ENCODE measurements around the gene PPP6R2.

The PPP6R2 gene, protein sequence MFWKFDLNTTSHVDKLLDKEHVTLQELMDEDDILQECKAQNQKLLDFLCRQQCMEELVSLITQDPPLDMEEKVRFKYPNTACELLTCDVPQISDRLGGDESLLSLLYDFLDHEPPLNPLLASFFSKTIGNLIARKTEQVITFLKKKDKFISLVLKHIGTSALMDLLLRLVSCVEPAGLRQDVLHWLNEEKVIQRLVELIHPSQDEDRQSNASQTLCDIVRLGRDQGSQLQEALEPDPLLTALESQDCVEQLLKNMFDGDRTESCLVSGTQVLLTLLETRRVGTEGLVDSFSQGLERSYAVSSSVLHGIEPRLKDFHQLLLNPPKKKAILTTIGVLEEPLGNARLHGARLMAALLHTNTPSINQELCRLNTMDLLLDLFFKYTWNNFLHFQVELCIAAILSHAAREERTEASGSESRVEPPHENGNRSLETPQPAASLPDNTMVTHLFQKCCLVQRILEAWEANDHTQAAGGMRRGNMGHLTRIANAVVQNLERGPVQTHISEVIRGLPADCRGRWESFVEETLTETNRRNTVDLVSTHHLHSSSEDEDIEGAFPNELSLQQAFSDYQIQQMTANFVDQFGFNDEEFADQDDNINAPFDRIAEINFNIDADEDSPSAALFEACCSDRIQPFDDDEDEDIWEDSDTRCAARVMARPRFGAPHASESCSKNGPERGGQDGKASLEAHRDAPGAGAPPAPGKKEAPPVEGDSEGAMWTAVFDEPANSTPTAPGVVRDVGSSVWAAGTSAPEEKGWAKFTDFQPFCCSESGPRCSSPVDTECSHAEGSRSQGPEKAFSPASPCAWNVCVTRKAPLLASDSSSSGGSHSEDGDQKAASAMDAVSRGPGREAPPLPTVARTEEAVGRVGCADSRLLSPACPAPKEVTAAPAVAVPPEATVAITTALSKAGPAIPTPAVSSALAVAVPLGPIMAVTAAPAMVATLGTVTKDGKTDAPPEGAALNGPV

DNA sequence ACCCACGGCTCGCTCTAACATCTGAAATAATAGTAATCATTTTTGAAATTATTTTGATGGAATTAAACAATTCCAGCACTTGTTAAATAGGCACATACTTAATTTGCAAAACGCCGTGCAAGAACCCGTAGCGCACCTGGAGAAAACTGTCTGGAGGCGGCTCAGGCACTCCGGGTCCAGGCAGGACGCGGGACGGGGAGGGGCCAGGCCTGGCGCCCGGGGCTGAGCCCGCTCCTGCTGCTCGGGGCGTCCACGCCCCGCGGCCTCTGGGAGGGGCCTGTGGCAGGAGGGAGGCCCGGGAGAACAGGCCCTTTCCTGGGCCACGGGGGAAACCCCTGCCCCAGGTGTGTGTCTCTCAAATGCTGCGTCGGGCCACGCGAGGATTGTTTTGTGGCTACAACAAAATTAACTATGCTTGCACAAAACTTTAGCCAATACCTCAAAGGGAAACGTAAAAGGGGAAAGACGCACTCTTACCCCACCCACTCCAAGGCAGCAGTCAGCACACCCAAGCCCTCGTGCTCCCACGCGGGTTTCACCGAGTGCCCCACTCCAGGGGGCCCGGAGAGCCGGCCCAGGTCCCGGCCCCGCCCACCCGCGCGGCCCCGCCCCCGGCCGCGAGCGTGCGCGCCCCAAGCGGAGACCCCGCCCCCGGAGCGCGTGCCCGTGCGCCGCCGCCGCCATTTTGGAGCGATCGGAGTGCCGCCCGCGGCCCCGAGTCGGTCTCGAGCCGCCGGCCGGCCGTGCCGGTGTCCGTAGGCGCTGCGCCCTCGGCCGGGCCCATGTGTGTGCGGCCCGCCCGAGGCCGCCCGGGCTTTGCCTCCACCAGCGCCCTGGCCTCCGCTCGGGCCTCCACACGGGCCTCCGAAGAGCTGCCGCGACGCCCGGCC lies at the start of gene PPP6R2:
Gene PPP6R2 (plus strand): TSS at position 677 of the 890 bp plus-strand sequence. CDS start 50,582 bp downstream, outside the sequence.
- DNase-seq (ENCODE audit: low read depth in 2 of 2): peak; percentile 84 to 87

DNA sequence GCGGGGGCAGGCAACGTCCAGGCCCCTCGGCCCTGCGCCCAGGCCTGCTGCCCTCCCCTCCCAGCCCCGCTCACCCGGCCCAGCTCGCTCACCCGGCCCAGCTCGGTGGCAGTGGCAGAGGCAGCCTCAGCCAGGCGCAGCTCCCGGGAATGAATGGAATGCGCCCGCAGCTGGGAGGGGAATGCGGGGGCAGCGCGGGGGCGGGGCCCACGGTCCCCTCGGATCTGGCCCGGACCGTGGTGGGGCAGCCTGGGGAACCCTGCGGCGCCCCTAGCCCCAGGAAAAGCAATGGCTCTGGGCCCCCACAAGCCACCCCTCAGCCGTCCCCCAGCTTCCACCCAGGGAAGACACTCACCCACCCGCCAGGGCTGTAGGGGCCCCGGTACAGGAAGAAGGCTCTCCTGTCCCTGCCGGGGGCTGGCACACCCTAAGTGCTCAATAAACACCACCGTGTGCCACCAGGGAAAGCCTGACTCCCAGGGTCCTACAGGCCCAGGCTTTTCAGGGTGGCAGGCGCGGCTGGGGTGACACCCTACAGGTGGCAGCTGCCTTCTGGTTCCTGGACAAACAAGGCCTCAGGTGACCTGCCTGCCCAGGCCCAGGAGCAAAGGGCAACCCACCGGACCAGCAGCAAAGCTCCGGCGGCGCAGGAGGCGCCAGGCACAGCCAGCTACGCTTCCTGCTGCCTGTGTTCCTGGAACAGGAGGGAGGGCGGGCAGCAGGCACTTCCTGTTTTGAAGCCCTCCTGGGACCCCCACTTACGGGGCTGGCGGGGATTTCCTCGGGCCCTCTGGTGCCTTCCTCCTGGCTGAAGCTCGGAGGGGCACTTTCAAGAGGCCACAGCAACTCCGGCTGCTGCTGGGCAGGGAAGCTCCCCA lies 49.4 kb upstream of the PPP6R2 start:
- no peak for DNase-seq (ENCODE audit: low read depth in 2 of 2)

DNA sequence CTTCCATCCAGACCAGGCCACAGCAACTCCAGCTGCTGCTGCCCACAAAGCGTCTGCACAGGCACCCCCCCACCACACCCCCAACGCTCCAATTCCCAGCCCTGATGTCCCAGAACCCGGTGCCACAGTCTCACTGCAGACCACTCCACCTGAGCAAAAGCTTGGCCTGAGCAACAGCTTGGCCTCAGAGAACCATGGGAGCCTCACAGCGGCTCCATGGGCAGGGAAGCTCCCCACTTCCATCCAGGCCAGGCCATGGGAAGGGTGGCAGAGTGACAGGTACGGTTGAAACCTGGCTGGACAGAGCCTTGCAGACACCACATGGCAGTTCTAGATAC lies 48.8 kb upstream of the PPP6R2 start:
- DNase-seq (ENCODE audit: low read depth in 2 of 2): no peak

DNA sequence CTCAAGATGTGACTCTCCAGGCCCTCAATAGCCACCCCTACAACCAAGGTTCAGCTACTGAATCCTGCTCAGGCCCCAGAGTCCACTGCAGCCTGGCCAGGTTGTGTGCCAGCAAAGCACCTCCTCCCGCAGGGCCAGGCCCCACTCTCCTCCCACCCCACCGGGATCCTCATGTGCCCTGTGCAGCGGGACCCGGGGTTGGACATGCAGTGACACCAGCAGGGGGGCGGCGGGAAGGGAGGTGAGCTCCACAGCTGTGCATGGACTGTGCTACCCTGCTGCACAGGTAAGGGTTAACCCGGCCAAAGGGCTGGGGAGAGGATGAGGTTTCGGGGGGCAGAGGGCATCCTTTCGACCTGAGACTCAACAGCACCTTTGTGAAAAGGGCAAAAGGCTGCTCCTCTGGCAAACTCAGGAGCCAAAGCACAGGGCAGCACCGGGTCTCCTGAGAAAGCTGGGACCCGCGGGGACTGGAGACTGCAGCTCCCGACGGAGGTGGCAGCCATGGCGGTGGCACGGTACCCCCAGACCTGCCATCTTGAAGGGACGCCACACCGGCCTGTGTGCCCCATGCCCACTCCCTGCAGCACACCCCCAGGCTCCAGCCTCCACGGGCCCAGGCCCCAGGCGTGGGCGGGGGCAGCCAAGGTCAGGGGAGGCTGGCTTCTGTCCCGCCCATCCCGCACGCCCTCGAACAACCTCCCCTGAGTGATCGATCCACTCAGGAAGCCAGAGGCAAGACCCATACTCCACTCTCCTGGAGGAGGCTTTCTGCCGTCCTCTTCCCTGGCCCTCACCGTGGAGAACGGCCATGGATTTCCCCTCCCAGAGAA lies 46.3 kb upstream of the PPP6R2 start:
- no peak for DNase-seq (ENCODE audit: low read depth in 2 of 2)

DNA sequence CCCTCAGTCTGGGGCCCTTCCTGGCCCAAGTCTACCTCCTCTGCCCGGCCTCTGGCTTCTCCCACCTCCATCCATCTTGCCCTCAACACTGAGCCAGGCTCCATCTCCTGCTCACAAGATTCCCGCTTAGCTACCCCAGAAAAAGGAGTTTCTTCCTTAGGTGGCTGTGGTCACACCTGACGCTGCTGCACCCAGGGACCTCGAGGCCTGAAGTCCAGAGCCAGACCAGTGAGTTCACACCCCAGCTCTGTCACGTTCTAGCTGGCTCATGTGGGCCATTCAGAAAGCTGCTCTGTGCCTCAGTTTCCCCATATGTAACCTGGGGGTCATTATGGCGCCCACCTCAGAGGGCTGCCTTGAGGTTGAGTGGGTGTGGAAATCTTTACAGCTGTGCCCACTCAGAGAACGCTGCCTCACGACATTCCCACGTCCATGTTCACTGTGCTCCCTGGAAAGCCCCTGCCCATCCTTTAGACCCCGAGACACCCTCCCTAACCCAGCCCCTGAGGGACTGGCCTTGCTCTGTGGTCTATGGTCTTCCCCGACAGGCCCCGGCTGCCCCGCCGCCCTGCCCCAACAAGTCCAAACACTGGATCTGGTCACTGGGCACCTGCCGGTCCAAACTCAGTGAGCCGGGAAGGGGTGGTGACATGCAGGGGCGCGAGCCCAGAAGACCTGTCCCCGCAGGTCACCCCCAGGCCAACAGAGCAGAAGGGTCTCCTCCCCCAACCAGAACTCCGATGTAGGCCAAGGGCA lies 45.4 kb upstream of the PPP6R2 start:
- no peak for DNase-seq (ENCODE audit: low read depth in 2 of 2)

DNA sequence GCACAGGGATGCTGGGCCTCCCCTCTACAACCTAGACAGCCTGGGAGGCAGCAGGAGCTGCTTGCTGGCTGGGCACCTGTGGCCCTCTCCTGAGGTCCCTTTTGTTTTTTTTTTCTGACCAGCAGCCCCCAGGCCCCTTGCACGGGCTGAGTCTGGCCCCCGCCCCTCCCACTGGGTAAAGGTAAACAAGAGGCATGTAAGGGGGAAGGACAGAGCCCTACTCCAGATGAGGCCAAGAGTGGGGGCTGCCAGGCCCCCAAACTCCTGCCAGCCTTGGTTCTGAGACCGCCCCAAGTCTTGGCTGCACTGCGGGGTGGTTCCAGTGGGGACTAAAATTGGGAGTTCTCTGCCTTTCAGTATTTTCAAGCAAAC lies 44.9 kb upstream of the PPP6R2 start:
- no peak for DNase-seq (ENCODE audit: low read depth in 2 of 2)

DNA sequence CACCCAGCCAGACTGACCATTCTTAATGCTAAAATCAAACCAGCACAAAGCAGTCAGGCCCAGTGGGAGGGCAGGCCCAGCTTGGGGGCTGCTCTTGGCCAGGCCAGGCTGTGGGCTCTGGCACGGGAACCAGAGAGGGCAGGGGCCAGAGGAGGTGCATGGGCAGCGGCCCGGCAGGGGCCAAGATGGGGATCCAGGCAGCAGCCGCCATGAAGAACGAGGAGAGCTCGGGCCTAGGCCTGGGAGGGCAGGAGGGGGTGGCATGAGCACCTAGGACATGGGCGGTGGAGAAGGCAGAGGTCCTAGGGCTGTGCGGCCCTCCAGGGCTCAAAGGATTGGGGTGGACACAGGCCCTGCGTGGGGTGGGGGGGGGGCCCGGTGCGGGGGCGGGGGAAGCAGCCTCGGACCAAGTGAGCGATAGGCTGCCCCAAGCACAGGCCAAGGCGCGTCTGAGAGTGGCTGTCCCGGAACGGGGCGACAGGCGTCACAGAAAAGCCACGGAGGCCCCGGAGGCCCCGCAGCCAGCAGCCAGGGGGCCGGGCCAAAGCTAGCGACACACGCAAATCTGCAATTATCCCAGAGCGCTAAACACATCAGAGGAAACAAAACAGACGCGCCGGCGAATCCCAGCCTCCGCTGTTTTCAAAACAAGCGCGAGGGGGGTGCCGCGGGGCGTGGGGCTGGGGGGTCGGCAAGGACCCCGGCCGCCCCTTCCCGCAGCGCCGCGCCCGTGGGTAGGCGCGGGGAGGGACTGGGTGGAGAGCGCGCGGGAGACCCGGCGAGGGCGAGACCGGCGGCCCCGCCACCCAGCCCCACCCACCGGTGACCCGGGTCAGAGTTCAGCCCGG lies 44.0 kb upstream of the PPP6R2 start:
- no peak for DNase-seq (ENCODE audit: low read depth in 2 of 2)

DNA sequence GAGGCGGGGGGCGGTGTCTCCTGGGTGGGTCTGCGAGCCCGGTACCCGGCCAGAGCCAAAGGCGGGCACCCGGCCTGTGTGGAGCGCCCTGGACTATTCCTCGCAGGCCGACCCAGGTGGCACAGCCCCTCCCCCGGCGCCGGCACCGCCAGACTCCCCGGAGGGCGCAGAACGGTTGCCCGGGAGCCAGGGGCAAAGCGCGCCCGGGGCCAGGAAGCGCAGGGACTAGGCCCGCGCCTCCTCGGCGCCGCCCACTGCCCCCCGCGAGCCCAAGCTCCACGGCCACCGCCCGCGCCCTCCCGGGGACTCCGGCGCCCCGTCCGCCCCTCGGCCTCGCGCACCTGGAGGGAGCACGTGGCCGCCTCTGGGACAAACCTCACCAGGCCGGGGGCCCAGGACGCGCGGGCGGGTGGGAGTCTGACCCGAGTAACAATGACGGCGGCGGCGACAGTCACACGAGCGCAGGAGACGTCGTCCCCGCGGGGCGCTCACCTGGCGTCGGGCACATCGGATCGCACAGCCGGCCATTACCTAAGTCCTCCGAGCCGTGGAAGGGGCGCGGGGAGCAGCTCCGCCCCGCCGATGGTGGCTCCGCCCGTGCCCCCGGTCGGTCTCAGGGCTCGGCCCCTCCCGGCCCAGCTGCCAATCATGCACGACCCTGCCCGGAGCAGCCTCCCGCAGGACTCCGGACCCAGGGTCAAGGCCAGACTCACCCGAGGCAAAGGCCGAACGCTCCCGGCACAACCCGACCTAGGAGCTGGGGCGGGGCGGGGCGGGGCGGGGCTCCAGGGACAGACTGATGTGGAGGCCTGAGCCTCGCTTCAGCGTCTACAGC lies 43.1 kb upstream of the PPP6R2 start:
- DNase-seq (ENCODE audit: low read depth in 2 of 2): no peak

DNA sequence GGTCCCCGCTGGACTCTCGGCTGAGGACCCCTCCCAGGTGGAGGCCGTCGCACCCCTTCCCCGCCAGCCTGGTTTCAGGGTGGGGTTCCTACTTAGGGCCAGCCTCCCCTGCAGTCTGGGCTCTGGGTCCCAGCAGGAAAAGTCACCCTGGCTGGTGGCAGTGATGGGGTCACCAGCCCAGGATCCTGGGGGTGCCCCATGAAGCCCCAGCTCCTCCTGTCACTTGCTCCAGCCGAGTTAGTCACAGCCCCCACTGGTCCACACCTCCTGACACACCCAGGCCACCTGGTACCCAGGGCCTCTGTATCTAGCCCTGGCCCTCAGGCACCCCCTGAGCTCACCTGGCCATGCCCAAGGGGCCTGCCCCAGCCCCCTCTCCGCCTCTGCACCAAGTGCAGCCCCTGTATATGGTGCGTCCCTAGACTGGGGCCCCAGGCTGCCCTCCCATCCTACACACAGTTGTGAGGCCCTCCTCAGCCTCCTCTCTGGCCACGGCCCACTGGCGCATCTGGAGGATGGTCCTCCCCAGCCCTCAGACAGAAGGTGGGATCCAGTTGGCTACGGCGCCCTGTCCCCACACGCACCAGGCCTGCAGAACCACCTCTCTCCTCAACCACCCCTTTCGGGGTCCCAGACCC lies 42.4 kb upstream of the PPP6R2 start:
- DNase-seq (ENCODE audit: low read depth in 2 of 2): no peak

DNA sequence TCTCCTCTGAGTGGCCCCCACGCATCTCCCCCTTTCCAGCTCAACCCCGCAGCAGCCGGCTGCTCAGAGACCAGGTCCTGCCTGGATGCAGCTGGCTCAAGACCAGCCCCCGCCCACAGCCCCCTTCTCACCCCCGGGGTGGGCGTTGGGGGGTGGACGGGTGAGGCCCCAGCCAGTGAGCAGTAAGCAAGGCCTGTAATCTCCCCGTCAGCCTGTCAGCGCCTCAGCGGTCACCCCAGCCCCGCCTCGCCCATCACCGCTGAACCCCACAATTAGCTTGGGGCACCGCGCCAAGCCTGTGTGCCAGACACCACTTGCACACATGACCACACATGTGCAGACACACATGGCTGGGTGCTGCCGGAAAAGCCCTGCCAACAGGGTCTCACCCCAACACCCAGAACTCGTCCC lies 41.5 kb upstream of the PPP6R2 start:
- no peak for DNase-seq (ENCODE audit: low read depth in 2 of 2)

DNA sequence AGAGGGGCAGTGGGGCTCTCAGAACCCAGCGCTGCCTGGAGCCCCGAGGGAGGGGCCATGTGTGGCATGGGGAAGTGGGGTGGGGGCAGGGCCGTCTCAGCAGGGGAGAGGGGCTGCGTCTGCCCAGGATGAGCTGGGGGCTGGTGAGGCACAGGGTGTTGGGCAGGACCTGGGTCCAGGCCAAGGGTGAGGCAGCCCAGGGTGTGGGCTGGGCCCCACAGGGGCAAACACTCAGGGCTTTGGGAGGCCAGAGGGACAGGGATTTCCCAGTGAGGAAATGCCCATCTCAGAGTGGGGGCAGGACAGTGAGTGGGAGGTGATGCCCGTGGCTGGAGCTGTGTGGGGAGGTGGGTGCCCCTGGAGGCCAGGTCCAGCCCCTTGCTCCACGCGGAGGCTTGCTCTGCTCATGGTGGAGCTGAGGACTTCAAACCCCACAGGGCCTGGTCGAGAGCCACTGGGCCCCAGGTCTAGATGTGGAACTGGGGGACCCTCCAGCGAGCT lies 41.0 kb upstream of the PPP6R2 start:
- DNase-seq (ENCODE audit: low read depth in 2 of 2): no peak

DNA sequence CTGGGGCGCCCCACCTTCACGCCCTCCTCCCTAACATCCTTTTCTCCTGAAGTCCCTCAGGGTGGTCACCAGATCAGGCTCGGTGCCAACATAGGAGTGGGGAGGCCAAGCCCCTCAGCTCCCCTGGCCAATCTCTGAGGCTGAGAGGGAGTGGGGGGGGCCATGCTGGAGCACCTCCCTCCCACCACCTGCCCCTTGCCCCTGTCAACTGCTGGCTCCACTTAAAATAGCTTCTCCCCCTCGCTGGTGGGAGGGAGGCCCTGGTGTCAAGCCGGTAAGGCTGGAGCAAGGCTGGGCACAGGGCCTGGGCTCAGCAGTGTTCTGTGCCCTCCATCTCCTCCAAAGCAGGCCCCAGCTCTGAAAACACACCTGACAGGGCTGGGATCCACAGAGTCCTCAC lies 40.6 kb upstream of the PPP6R2 start:
- no peak for DNase-seq (ENCODE audit: low read depth in 2 of 2)

DNA sequence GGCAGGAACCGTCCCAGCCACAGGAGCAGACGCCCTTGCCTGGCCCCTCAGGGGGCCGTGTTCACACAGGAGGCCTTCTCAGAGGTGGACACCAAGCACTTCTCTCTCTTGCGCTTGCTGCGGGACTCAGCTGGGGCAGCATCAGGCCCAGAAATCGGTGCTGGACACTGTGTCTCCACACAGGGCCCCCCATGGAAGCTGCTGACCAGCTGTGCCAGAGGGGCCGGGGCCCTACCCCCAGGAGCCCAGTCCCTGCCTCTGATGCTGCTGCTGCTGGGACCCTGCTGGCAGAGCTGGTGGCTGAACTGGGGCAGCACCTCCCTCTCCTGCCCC lies 39.6 kb upstream of the PPP6R2 start:
- DNase-seq (ENCODE audit: low read depth in 2 of 2): no peak

DNA sequence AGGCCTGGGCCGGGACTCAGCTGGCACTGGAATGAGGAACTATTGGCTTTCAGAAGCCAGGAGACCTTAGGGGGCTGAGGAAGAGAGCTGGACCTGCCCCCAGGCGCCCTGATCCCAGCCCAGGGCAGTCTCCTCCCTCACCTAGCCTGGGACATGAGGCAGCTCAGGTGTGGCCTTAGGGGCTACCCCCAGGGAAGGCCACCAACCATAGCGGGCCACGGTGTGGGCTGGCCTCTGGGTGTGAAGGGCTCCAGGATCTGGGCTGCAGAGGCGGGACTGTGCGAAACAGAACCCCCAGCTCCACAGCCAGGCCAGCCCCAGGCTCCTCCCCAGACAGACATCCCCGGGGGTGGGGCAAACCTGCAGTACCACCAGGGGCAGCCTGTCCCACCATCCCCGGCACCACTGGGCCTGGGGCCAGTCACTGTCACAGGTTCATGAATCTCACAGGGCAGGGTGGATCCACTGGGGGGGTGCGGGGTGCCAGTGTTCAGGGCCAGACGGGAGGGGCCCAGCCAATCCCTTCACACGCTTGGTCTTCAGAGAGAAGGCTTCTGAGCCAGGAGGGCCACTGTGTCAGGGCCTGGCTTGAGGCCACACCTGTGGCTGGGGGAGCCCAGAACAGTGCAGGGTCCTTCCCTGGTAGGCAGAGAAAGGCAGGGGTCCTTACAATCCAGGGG lies 39.1 kb upstream of the PPP6R2 start:
- DNase-seq (ENCODE audit: low read depth in 2 of 2): no peak

DNA sequence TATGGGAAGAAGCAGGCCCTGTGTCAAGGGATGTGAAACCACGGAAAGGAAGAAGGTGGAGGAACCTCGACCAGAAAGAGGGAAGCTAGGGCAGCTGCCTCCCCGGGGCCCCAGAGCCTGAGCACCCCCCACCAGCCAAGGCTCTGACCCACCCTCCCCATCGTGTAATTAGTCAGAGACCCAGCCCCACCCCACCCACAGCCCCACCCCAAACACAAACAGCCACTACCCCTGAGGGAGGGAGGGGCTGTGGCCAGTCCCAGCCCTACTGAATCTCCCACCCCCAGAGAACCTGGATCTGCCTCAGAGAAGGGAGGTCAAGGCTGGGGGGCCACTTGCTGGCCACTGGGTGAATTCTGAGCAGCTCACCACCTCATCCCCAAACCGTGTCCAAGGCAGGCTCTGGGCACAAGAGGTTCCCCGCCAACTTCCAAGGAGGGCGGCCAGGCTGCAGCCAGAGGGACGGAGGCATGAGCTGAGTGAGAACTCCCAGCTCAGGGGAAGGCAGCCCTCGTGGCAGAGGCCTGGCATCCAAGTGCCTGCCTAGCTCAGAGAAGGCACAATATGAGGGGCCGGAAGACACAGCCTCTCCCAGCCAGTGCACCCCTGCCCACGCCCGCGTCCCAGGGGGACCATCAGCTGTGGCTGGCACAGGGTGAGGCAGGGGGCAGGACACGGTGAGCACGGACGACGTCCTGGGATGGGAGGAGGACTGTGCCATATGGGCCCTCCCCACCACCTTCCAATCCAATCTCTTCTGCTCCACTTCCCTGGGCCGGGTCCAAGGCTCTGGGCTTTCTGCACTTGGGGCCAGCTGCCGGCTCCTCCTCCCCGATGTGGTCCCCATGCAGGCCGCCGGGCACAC lies 38.4 kb upstream of the PPP6R2 start:
- no peak for DNase-seq (ENCODE audit: low read depth in 2 of 2)

Measured in stimulated activated CD4-positive, alpha-beta T cell treated with anti-CD3 and anti-CD28 coated beads, Interleukin-4, amount 100 ng/mL, for 48 hours (primary cell).